ENCODE data around the gene CNOT1.
"Not testable (repeated sequence)": the region's sequence is repeated elsewhere in the genome, so short reads cannot be mapped to it uniquely, and the experiment has no call there.

The CNOT1 gene

GRCh38 chr16:58629733-58630640, at the start of gene CNOT1:
Gene CNOT1, minus strand, starts transcription at chr16:58629826. Its CDS starts 30,489 bp downstream, at chr16:58599337.
- peak; percentile 92 to 96 (median 94) for DNase-seq

GRCh38 chr16:58678716-58679115, 49.1 kb upstream of the CNOT1 start:
- DNase-seq = no peak

GRCh38 chr16:58678269-58678668, 48.6 kb upstream of the CNOT1 start:
- DNase-seq = no peak

- no peak for DNase-seq
Measured at GRCh38 chr16:58670946-58671583, 41.4 kb upstream of the CNOT1 start.

GRCh38 chr16:58670177-58670576, 40.6 kb upstream of the CNOT1 start:
- DNase-seq = no peak

- DNase-seq = no peak
Measured at GRCh38 chr16:58665200-58665599, 35.6 kb upstream of the CNOT1 start.

GRCh38 chr16:58661199-58661830, 31.7 kb upstream of the CNOT1 start:
- no peak for DNase-seq

GRCh38 chr16:58659911-58660310, 30.3 kb upstream of the CNOT1 start:
- DNase-seq = not testable (repeated sequence)

- DNase-seq = no peak
Measured at GRCh38 chr16:58658796-58659211, 29.2 kb upstream of the CNOT1 start.

- DNase-seq = no peak
Measured at GRCh38 chr16:58656899-58657298, 27.3 kb upstream of the CNOT1 start.

GRCh38 chr16:58655215-58655596, 25.6 kb upstream of the CNOT1 start:
- DNase-seq = no peak

GRCh38 chr16:58654560-58655214, 25.1 kb upstream of the CNOT1 start:
- no peak for DNase-seq

GRCh38 chr16:58652741-58653140, 23.1 kb upstream of the CNOT1 start:
- no peak for DNase-seq

- no peak for DNase-seq
Measured at GRCh38 chr16:58651965-58652348, 22.3 kb upstream of the CNOT1 start.

- DNase-seq = no peak
Measured at GRCh38 chr16:58649707-58650106, 20.1 kb upstream of the CNOT1 start.

GRCh38 chr16:58647107-58647506, 17.5 kb upstream of the CNOT1 start:
- no peak for DNase-seq

GRCh38 chr16:58644765-58645487, 15.3 kb upstream of the CNOT1 start:
- DNase-seq = no peak

- DNase-seq = no peak
Measured at GRCh38 chr16:58644108-58644507, 14.5 kb upstream of the CNOT1 start.

- DNase-seq = no peak
Measured at GRCh38 chr16:58640949-58641348, 11.3 kb upstream of the CNOT1 start.

- no peak for DNase-seq
Measured at GRCh38 chr16:58639836-58640235, 10.2 kb upstream of the CNOT1 start.

GRCh38 chr16:58639230-58639629, 9.6 kb upstream of the CNOT1 start:
- DNase-seq = no peak
